ENCODE measurements around the gene MBNL1. TPM values are rescaled to one million over a fixed set of nuclear protein-coding genes. Genes with fewer than 3 reads are reported as not detected.

The MBNL1 gene
- total RNA-seq, 1 experiment from 2014 or later, result 265 TPM

DNA sequence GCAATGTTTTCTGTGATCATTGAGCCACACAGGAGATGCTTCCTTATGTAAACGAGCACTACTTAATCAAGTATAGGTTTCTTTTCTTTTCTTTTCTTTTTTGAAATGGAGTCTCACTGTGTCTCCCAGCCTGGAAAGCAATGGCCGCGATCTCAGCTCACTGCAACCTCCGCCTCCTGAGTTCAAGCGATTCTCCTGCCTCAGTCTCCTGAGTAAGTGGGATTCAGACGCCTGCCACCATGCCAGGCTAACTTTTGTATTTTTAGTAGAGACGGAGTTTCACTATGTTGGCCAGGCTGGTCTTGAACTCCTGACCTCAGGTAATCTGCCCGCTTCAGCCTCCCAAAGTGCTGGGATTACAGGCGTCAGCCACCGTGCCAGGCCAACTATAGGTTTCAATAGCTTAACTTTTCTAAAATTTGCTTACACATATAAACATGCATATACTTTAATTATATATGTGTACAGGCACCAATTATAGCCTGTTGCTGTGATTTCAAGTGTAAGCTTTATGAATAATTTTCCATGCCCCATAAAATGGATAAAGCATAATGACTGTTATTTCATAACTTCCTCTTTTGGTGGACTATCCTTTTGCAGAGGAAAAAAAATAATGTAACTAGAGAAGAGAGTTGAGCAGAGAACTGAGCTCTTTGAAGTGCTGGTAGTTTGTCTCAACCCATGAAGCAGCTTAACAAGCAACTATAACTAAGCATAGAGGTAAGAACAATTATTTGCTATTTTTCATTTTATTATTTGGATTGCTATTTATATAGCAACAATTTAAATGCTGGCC lies 24.8 kb upstream of the MBNL1 start:
- Histone ChIP-seq H3K79me2 (ENCODE audit: low read length) (no peaks in the 10 kb centered on the region), H4K20me1 (ENCODE audit: insufficient read depth, low read depth, low read length) (no peaks in the 10 kb centered on the region), H3K9me2 (replicated peaks; ENCODE audit: insufficient read depth, low read length) (no peaks in the 10 kb centered on the region), H3K9me3 (ENCODE audit: low read length) (no peaks in the 10 kb centered on the region; the same call in 1 of the 2 replicates), H3K4me3 (ENCODE audit: low read length) (no peak overlapping the region), H3K27ac (ENCODE audit: low read length) (no peak overlapping the region), H3K9ac (ENCODE audit: low read length) (no peak overlapping the region), H2AFZ (ENCODE audit: low read length) (no peak overlapping the region), H3K4me2 (ENCODE audit: low read depth, low read length, poor library complexity, severe bottlenecking) (no peak overlapping the region), H3K36me3 (ENCODE audit: insufficient read depth, low read length) (no peaks in the 10 kb centered on the region), H3K27me3 (ENCODE audit: low read length) (no peaks in the 10 kb centered on the region), H3K4me1 (ENCODE audit: low read length) (peaks cover 7% of the 10 kb centered on the region)
- DNase-seq, result peak; percentile 51

- no peak overlapping the region for H2AFZ ChIP-seq (ENCODE audit: low read length)
- H3K4me2 ChIP-seq (ENCODE audit: low read depth, low read length, poor library complexity, severe bottlenecking), result no peak overlapping the region
- H3K27ac ChIP-seq (ENCODE audit: low read length), result no peak overlapping the region
- no peak for DNase-seq
- no peaks in the 10 kb centered on the region for H3K9me2 ChIP-seq (replicated peaks; ENCODE audit: insufficient read depth, low read length)
- H4K20me1 ChIP-seq (ENCODE audit: insufficient read depth, low read depth, low read length), result no peaks in the 10 kb centered on the region
- H3K9ac ChIP-seq (ENCODE audit: low read length), result no peak overlapping the region
- H3K4me1 ChIP-seq (ENCODE audit: low read length), result peaks cover 7% of the 10 kb centered on the region
- no peaks in the 10 kb centered on the region; the same call in 1 of the 2 replicates for H3K9me3 ChIP-seq (ENCODE audit: low read length)
- H3K4me3 ChIP-seq (ENCODE audit: low read length), result no peak overlapping the region
- H3K36me3 ChIP-seq (ENCODE audit: insufficient read depth, low read length), result no peaks in the 10 kb centered on the region
- no peaks in the 10 kb centered on the region for H3K79me2 ChIP-seq (ENCODE audit: low read length)
- no peaks in the 10 kb centered on the region for H3K27me3 ChIP-seq (ENCODE audit: low read length)
These were observed 24.2 kb upstream of the MBNL1 start for GRCh38 chr3:152244517-152244888.

DNA sequence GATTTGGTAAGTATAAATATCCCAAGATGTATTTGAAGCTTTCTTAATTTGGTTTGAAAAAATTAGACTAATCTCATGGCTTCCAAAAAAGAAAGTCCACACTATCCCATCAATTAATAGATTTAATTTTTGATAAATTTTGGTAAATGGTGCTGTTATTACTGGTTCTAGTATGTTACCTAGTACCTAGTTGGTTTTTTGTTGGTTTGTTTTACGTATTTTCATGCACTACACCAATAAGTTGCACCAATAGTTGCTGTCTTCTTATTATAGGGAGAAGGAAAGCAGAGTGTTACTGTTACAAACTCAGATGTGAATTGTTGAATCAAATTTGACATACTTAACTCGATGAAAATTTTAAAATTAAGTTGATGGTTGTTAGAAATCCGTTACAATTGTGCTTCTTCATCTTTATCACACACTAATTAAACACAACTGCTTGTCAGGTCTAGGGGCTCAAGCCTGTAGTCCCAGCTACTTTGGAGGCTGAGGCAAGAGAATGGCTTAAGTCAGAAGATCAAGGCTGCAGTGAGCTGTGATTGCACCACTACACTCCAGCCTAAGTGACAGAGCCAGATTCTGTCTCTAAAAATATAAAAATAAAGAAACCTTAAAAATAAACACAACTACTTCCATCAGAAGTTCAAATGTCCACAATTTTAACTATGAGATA lies 23.1 kb upstream of the MBNL1 start:
- no peaks in the 10 kb centered on the region for H3K9me2 ChIP-seq (replicated peaks; ENCODE audit: insufficient read depth, low read length)
- no peaks in the 10 kb centered on the region for H3K36me3 ChIP-seq (ENCODE audit: insufficient read depth, low read length)
- no peak for DNase-seq
- H3K9me3 ChIP-seq (ENCODE audit: low read length), result no peaks in the 10 kb centered on the region; the same call in 1 of the 2 replicates
- H3K9ac ChIP-seq (ENCODE audit: low read length), result no peak overlapping the region
- H2AFZ ChIP-seq (ENCODE audit: low read length), result no peak overlapping the region
- H3K27ac ChIP-seq (ENCODE audit: low read length), result no peak overlapping the region
- H3K27me3 ChIP-seq (ENCODE audit: low read length), result no peaks in the 10 kb centered on the region
- no peaks in the 10 kb centered on the region for H4K20me1 ChIP-seq (ENCODE audit: insufficient read depth, low read depth, low read length)
- H3K4me3 ChIP-seq (ENCODE audit: low read length), result no peak overlapping the region
- H3K4me1 ChIP-seq (ENCODE audit: low read length), result peaks cover 7% of the 10 kb centered on the region
- H3K79me2 ChIP-seq (ENCODE audit: low read length), result no peaks in the 10 kb centered on the region
- no peak overlapping the region for H3K4me2 ChIP-seq (ENCODE audit: low read depth, low read length, poor library complexity, severe bottlenecking)

- Histone ChIP-seq H3K36me3 (ENCODE audit: insufficient read depth, low read length) (no peaks in the 10 kb centered on the region), H3K9ac (ENCODE audit: low read length) (no peak overlapping the region), H3K79me2 (ENCODE audit: low read length) (no peaks in the 10 kb centered on the region), H3K9me2 (replicated peaks; ENCODE audit: insufficient read depth, low read length) (no peaks in the 10 kb centered on the region), H2AFZ (ENCODE audit: low read length) (no peak overlapping the region), H3K9me3 (ENCODE audit: low read length) (no peaks in the 10 kb centered on the region; the same call in 1 of the 2 replicates), H3K4me2 (ENCODE audit: low read depth, low read length, poor library complexity, severe bottlenecking) (no peak overlapping the region), H3K4me3 (ENCODE audit: low read length) (no peak overlapping the region), H4K20me1 (ENCODE audit: insufficient read depth, low read depth, low read length) (no peaks in the 10 kb centered on the region), H3K27ac (ENCODE audit: low read length) (no peak overlapping the region), H3K4me1 (ENCODE audit: low read length) (peaks cover 13% of the 10 kb centered on the region), H3K27me3 (ENCODE audit: low read length) (no peaks in the 10 kb centered on the region)
- DNase-seq, result no peak
These were observed 16.8 kb upstream of the MBNL1 start for GRCh38 chr3:152251916-152252315.

DNA sequence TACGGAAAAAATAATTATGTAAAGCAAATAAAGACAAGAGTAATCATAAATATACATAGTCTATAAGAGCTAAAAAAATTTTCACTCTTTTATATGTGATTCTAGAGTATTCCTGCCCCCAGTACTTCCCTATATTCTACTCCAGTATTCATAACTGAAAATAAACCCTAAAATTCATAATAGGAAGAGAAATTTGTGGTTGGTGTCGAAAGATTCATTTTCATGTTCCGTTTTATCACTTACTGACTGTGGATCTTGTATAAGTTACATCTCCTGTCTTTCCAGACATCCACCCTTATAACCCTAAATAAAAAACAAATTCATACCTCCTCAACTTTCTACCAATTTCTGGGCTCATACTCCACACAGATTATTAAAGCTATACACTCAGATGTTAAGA lies 16.0 kb upstream of the MBNL1 start:
- peaks cover 17% of the 10 kb centered on the region for H3K4me1 ChIP-seq (ENCODE audit: low read length)

GRCh38 chr3:152253514-152253913 lies 15.2 kb upstream of the MBNL1 start:
- DNase-seq, result no peak
- H3K4me2 ChIP-seq (ENCODE audit: low read depth, low read length, poor library complexity, severe bottlenecking), result no peak overlapping the region
- no peaks in the 10 kb centered on the region for H3K79me2 ChIP-seq (ENCODE audit: low read length)

More for the DNA sequence above, 16.0 kb upstream of the MBNL1 start:
- H3K9ac ChIP-seq (ENCODE audit: low read length), result no peak overlapping the region
- H3K4me2 ChIP-seq (ENCODE audit: low read depth, low read length, poor library complexity, severe bottlenecking), result no peak overlapping the region
- H3K4me3 ChIP-seq (ENCODE audit: low read length), result no peak overlapping the region
- no peaks in the 10 kb centered on the region for H3K79me2 ChIP-seq (ENCODE audit: low read length)
- H2AFZ ChIP-seq (ENCODE audit: low read length), result no peak overlapping the region
- DNase-seq, result no peak
- no peaks in the 10 kb centered on the region for H3K9me2 ChIP-seq (replicated peaks; ENCODE audit: insufficient read depth, low read length)
- H4K20me1 ChIP-seq (ENCODE audit: insufficient read depth, low read depth, low read length), result no peaks in the 10 kb centered on the region
- no peaks in the 10 kb centered on the region for H3K36me3 ChIP-seq (ENCODE audit: insufficient read depth, low read length)
- no peaks in the 10 kb centered on the region; the same call in 1 of the 2 replicates for H3K9me3 ChIP-seq (ENCODE audit: low read length)
- no peaks in the 10 kb centered on the region for H3K27me3 ChIP-seq (ENCODE audit: low read length)
- H3K27ac ChIP-seq (ENCODE audit: low read length), result no peak overlapping the region

DNA sequence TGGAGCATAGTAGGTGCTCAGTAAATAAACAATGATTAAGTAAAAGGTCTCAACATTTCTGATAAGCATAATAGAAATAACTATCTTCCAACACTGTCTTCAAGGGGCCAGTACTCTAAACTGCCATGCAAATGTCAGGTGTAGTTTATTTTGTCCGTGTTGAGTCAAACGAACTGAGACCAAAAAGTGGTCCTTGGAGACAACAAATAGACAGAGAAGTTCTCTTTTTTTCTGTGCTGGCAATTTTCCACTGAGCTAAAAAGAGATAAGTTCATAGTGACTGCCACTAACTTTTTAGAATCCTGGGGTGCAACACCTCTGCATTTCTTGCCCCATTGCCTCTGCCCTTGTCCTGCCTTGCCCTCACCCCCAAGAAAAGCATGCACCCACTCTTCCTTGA lies 14.7 kb upstream of the MBNL1 start:
- H3K9me2 ChIP-seq (replicated peaks; ENCODE audit: insufficient read depth, low read length), result no peaks in the 10 kb centered on the region
- H3K27ac ChIP-seq (ENCODE audit: low read length), result no peak overlapping the region
- peak overlapping the region; percentile 16 for H3K4me2 ChIP-seq (ENCODE audit: low read depth, low read length, poor library complexity, severe bottlenecking)
- H3K27me3 ChIP-seq (ENCODE audit: low read length), result no peaks in the 10 kb centered on the region
- DNase-seq, result peak; percentile 66
- no peaks in the 10 kb centered on the region for H3K9me3 ChIP-seq (ENCODE audit: low read length)
- peaks cover 19% of the 10 kb centered on the region for H3K4me1 ChIP-seq (ENCODE audit: low read length)
- H3K4me3 ChIP-seq (ENCODE audit: low read length), result no peak overlapping the region
- no peak overlapping the region for H3K9ac ChIP-seq (ENCODE audit: low read length)
- no peaks in the 10 kb centered on the region for H3K36me3 ChIP-seq (ENCODE audit: insufficient read depth, low read length)
- no peaks in the 10 kb centered on the region for H4K20me1 ChIP-seq (ENCODE audit: insufficient read depth, low read depth, low read length)
- H3K79me2 ChIP-seq (ENCODE audit: low read length), result no peaks in the 10 kb centered on the region
- H2AFZ ChIP-seq (ENCODE audit: low read length), result no peak overlapping the region

More at GRCh38 chr3:152253514-152253913, 15.2 kb upstream of the MBNL1 start:
- Histone ChIP-seq H3K27ac (ENCODE audit: low read length) (no peak overlapping the region), H2AFZ (ENCODE audit: low read length) (no peak overlapping the region), H3K9me3 (ENCODE audit: low read length) (no peaks in the 10 kb centered on the region), H3K27me3 (ENCODE audit: low read length) (no peaks in the 10 kb centered on the region), H3K4me3 (ENCODE audit: low read length) (no peak overlapping the region), H3K4me1 (ENCODE audit: low read length) (peaks cover 19% of the 10 kb centered on the region), H3K9me2 (replicated peaks; ENCODE audit: insufficient read depth, low read length) (no peaks in the 10 kb centered on the region), H3K9ac (ENCODE audit: low read length) (no peak overlapping the region), H4K20me1 (ENCODE audit: insufficient read depth, low read depth, low read length) (no peaks in the 10 kb centered on the region), H3K36me3 (ENCODE audit: insufficient read depth, low read length) (no peaks in the 10 kb centered on the region)

DNA sequence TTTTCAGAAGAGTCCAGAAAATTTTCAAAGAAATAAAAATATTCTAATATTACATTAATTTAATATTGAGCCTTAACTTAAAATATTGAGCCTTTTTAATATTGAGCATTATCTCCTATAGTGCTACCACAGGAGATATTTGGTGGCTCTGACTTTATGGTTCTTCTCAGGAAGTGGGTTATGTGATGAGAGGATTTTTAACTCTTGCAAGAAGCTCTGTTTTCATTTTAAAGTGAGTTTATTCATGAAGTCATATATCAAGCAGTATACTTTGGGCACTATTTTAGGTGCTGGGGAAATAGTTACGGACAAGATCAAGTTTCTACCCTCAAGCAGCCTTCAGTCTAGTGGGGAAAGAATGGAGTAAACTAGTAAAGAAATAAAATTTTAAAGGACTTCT lies 13.4 kb upstream of the MBNL1 start:
- Histone ChIP-seq H3K4me3 (ENCODE audit: low read length) (no peak overlapping the region), H3K4me1 (ENCODE audit: low read length) (peaks cover 19% of the 10 kb centered on the region), H3K9me2 (replicated peaks; ENCODE audit: insufficient read depth, low read length) (no peaks in the 10 kb centered on the region), H3K9ac (ENCODE audit: low read length) (no peak overlapping the region), H3K79me2 (ENCODE audit: low read length) (no peaks in the 10 kb centered on the region), H3K36me3 (ENCODE audit: insufficient read depth, low read length) (no peaks in the 10 kb centered on the region), H4K20me1 (ENCODE audit: insufficient read depth, low read depth, low read length) (no peaks in the 10 kb centered on the region), H3K27ac (ENCODE audit: low read length) (no peak overlapping the region), H3K4me2 (ENCODE audit: low read depth, low read length, poor library complexity, severe bottlenecking) (no peak overlapping the region), H2AFZ (ENCODE audit: low read length) (no peak overlapping the region), H3K27me3 (ENCODE audit: low read length) (no peaks in the 10 kb centered on the region), H3K9me3 (ENCODE audit: low read length) (no peaks in the 10 kb centered on the region)
- no peak for DNase-seq

Data from Karpas-422 (cell line).